RWPE1 (cell line): ENCODE results near the gene NEU4.

Experiments
- CTCF ChIA-PET: fragments of 350-600 bp; sonication (Branson Sonifier 250); formaldehyde crosslinking; extraction: SDS; loops from one replicate; lab custom pipeline; 2021; lab: Yijun Ruan, JAX
- POLR2A ChIA-PET: fragments of 400-600 bp; formaldehyde crosslinking; extraction: SDS; loops from one replicate; lab custom pipeline; 2020; ENCODE audit warnings: antibody characterized with exemption; ENCODE audit not compliant: low non-redundant PET; lab: Yijun Ruan, JAX
- DNase-seq: peaks from one replicate; pipeline ENCODE4 v3.0.0; 2012; ENCODE audit warnings: low spot score
- H3K27ac ChIP-seq: fragments of 450-650 bp; 2 replicates; pipeline ENCODE4 v1.5.1; 2017
- TF ChIP-seq, protein P1 (sequence below): fragments of 450-650 bp; conservative IDR thresholded peaks from 2 replicates; pipeline ENCODE4 v1.5.1; 2017; ENCODE audit warnings: low read depth, mild to moderate bottlenecking

Gene NEU4

GRCh38 chr2:241808051-241808720 is 807 bp upstream of the NEU4 start:
- POLR2A ChIA-PET: no interaction called here
- CTCF ChIA-PET: no interaction called here
- no peak for DNase-seq
- TF ChIP-seq, protein P1, sequence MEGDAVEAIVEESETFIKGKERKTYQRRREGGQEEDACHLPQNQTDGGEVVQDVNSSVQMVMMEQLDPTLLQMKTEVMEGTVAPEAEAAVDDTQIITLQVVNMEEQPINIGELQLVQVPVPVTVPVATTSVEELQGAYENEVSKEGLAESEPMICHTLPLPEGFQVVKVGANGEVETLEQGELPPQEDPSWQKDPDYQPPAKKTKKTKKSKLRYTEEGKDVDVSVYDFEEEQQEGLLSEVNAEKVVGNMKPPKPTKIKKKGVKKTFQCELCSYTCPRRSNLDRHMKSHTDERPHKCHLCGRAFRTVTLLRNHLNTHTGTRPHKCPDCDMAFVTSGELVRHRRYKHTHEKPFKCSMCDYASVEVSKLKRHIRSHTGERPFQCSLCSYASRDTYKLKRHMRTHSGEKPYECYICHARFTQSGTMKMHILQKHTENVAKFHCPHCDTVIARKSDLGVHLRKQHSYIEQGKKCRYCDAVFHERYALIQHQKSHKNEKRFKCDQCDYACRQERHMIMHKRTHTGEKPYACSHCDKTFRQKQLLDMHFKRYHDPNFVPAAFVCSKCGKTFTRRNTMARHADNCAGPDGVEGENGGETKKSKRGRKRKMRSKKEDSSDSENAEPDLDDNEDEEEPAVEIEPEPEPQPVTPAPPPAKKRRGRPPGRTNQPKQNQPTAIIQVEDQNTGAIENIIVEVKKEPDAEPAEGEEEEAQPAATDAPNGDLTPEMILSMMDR: no peak
- no peak overlapping the region for H3K27ac ChIP-seq

GRCh38 chr2:241809383-241810306 is 652 bp downstream of the NEU4 start:
- H3K27ac ChIP-seq: no peak overlapping the region
- POLR2A ChIA-PET: no interaction called here
- no peak for DNase-seq
- CTCF ChIA-PET: interaction anchor here (0.6 kb wide), 1 partner anchor 54 kb away, joined by 3 read pairs; no protein-coding TSS in a partner anchor
- TF ChIP-seq, protein P1: no peak

DNA sequence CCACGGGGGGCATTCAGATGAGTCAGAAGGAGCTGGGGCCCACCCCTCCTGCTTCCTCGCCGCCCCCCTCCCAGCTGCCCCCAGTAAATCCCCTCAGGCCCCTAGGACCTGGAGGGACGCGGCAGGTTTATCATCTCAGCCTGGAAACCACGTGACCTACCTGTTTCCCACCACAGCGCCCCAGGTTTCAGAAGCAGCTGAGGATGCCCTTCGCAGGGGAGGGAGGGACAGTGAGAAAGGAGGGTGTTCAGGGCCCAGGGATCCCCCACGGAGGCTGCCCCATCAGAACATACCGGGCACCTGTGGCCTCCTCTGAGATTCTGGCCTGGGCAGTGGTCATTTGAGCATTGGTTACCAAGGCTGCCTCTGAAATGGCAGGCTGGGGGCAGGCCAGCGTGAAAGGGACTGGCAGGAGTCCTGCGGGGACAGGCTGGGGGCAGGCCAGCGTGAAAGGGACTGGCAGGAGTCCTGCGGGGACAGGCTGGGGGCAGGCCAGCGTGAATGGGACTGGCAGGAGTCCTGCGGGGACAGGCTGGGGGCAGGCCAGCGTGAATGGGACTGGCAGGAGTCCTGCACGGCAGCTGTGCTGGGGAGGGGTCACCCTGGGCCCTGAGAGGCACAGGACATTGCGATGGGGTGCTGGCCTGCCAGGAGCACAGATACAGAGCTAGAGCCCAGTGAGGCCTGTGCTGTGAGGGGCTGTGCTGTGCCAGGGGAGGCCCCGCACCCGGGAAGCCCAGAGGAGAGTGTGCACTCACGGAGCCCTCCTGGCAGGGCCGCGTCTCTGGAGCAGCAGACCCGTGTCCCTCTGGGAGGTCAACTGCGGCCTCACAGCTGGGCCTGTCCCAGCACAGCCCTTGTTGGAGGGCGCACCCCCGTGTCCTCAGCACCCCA is 1.6 kb downstream of the NEU4 start:
- CTCF ChIA-PET: interaction anchor here (0.5 kb wide), 1 partner anchor 243 kb away, joined by 3 read pairs; no protein-coding TSS in a partner anchor
- TF ChIP-seq, protein P1: no peak
- H3K27ac ChIP-seq: no peak overlapping the region
- no peak for DNase-seq
- POLR2A ChIA-PET: no interaction called here

DNA sequence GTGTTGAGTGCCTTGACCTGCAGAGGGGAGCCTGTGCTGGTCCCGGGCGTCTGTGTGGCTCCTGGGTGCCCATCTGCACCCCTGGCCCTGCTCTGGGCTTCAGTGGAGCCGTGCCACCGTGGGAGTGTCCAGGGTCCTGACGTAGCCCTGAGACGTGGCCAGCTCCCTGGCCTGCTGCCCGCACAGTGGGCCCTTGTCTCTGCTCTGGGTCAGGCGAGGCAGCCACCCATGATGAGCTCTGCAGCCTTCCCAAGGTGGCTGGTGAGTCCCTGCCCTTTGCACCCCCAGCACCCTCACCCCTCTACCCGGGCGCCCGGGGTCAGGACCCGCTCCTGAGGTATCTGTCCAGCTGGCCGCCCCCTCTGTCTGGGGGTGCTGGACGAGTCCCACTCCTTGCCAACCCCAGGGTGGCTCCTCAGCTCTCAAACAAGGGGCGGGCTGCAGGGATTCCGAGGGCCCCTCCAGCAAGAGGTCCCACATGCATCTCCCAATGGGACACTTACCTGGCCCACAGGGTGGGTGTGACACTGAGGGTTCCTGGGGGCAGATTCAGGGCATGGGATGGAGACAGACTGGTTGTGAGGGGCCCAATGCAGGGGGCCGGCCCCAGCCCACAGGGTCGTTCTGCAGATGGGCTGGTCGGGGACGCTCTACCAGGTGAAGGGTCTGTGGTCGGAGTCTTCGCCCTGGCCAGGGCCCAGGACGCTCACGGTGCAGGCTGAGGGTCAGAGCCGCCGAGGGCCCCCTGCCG is 2.4 kb downstream of the NEU4 start:
- TF ChIP-seq, protein P1: no peak
- no peak overlapping the region for H3K27ac ChIP-seq
- CTCF ChIA-PET: no interaction called here
- DNase-seq: no peak
- POLR2A ChIA-PET: no interaction called here

DNA sequence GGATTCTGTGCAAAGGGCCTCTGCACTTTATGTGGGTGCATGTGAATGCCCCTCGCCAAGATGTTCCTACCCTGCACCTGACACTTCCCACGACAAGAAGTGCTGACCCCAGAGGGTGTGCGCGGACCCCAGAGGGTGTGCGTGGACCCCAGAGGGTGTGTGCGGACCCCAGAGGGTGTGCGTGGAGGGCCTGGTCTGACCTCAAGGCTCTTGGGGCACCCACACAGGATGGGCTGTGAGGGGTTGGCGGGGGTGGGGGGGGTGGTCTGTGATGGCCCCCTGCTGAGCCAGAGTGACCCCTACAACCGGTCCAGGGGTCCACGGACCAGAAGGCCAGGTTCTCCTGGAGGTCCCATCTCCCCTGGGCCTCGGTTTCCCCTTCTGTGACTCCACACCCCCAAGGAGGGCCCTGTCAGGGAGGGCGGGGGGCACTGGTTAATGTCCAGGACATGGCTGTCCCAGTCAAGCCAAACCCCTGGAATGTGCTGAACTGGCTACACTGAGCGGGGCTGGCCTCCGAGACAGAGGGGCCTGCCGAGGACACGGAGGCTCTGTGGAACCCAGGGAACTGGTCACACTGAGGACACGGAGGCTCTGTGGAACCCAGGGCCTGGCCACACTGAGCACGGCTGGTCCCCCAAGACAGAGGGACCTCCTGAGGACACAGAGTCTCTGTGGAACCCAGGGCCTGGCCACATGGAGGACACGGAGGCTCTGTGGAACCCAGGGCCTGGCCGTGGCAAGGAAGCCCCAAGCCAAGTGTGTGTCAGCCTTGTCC is 3.1 kb downstream of the NEU4 start:
- TF ChIP-seq, protein P1: no peak
- ChIA-PET CTCF (no interaction called here), POLR2A (no interaction called here)
- no peak overlapping the region for H3K27ac ChIP-seq
- DNase-seq: no peak
